ENCODE data around the gene FOXD4L6. TPM values are rescaled to one million over a fixed set of nuclear protein-coding genes. Genes with fewer than 3 reads are reported as not detected.
"Not testable (repeated sequence)": the region's sequence is repeated elsewhere in the genome, so short reads cannot be mapped to it uniquely, and the experiment has no call there.

Gene FOXD4L6
- total RNA-seq, 2 experiments from 2014 or later = not detected

GRCh38 chr9:41104542-41104941 is 23.9 kb downstream of the FOXD4L6 start:
- CTCF ChIA-PET, POLR2A ChIA-PET: not testable (repeated sequence)

GRCh38 chr9:41100508-41100907 is 28.0 kb downstream of the FOXD4L6 start:
- POLR2A ChIA-PET, CTCF ChIA-PET: not testable (repeated sequence)

- CTCF ChIA-PET, POLR2A ChIA-PET: not testable (repeated sequence)
Measured at GRCh38 chr9:41098759-41099158, 29.7 kb downstream of the FOXD4L6 start.

GRCh38 chr9:41095060-41095459 is 33.4 kb downstream of the FOXD4L6 start:
- POLR2A ChIA-PET, CTCF ChIA-PET: not testable (repeated sequence)

GRCh38 chr9:41094010-41094773 is 34.3 kb downstream of the FOXD4L6 start:
- POLR2A ChIA-PET = not testable (repeated sequence)

GRCh38 chr9:41090922-41091321 is 37.6 kb downstream of the FOXD4L6 start:
- POLR2A ChIA-PET, CTCF ChIA-PET: not testable (repeated sequence)

More at GRCh38 chr9:41094010-41094773, 34.3 kb downstream of the FOXD4L6 start:
- CTCF ChIA-PET = not testable (repeated sequence)

GRCh38 chr9:41090386-41090785 is 38.1 kb downstream of the FOXD4L6 start:
- CTCF ChIA-PET, POLR2A ChIA-PET: not testable (repeated sequence)

GRCh38 chr9:41088450-41089059 is 39.9 kb downstream of the FOXD4L6 start:
- CTCF ChIA-PET, POLR2A ChIA-PET: not testable (repeated sequence)

GRCh38 chr9:41087929-41088328 is 40.6 kb downstream of the FOXD4L6 start:
- CTCF ChIA-PET, POLR2A ChIA-PET: not testable (repeated sequence)

GRCh38 chr9:41087157-41087780 is 41.2 kb downstream of the FOXD4L6 start:
- CTCF ChIA-PET = not testable (repeated sequence)

GRCh38 chr9:41086685-41087084 is 41.8 kb downstream of the FOXD4L6 start:
- POLR2A ChIA-PET, CTCF ChIA-PET: not testable (repeated sequence)

More at GRCh38 chr9:41087157-41087780, 41.2 kb downstream of the FOXD4L6 start:
- POLR2A ChIA-PET = not testable (repeated sequence)

GRCh38 chr9:41086215-41086614 is 42.3 kb downstream of the FOXD4L6 start:
- CTCF ChIA-PET, POLR2A ChIA-PET: not testable (repeated sequence)

GRCh38 chr9:41082358-41082757 is 46.1 kb downstream of the FOXD4L6 start:
- CTCF ChIA-PET, POLR2A ChIA-PET: not testable (repeated sequence)

GRCh38 chr9:41079464-41079863 is 49.0 kb downstream of the FOXD4L6 start:
- CTCF ChIA-PET, POLR2A ChIA-PET: not testable (repeated sequence)

- POLR2A ChIA-PET, CTCF ChIA-PET: not testable (repeated sequence)
Measured at GRCh38 chr9:41077586-41077985, 50.9 kb downstream of the FOXD4L6 start.

Other genes with a start within 250 kb of the FOXD4L6 start
- 10 to 100 TPM; 11.6 to 15.1 TPM for gene ZNG1F, start 60.6 kb upstream of the FOXD4L6 start, total RNA-seq